Stimulated activated CD8-positive, alpha-beta memory T cell treated with anti-CD3 and anti-CD28 coated beads, Interleukin-12 subunit alpha, Interleukin-12 subunit beta, amount 100 ng/mL, for 1 hour (primary cell): ENCODE measurements around the gene SIN3A.
A peak's percentile ranks its signal among the peaks of the same experiment; 100 is the strongest.
"Not testable (repeated sequence)": the region's sequence is repeated elsewhere in the genome, so short reads cannot be mapped to it uniquely, and the experiment has no call there.

Source experiments
- DNase-seq: peaks from one replicate; pipeline ENCODE4 v3.0.0-alpha.2; 2020; ENCODE audit warnings: low read depth

SIN3A gene

DNA sequence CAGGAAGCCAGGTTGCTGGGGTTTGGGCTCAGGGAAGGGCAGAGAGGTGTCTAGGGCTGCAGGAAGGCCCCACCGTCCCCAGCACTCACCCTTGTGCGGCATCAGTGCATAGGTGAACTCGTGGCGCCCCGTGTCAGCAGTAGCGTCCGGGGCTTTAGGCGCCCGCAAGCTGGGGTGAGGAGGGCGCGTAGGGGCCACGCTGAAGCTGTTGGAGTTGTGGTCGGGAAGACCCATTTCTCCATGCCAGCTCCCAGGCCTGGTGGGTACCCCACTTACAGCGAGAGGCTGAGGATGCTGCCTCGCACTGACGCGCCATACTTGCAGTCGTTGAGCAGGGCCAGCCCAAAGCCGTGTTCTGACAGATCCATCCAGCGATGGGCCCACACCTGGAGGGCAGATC, 95.0 kb downstream of the SIN3A start:
- no peak for DNase-seq

DNA sequence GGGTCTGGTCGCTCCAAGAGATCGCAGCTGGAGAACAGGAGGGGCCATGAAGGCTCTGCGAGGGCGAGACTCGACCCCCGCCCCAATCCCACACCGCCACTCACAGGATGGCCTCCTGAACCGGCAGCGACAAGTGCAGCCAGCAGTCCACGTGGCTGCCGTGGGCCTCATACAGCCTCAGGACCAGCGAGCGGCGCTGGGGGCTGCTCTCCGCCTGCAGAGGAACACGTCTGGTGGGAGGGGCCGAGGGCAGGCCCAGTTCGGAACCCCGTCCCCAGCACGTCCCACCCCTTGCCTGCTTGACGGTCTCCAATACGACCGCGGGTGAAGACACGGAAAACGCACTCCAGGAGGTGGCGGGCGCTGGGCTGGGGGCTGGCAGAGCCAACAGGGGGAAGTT, 95.5 kb downstream of the SIN3A start:
- no peak for DNase-seq

DNA sequence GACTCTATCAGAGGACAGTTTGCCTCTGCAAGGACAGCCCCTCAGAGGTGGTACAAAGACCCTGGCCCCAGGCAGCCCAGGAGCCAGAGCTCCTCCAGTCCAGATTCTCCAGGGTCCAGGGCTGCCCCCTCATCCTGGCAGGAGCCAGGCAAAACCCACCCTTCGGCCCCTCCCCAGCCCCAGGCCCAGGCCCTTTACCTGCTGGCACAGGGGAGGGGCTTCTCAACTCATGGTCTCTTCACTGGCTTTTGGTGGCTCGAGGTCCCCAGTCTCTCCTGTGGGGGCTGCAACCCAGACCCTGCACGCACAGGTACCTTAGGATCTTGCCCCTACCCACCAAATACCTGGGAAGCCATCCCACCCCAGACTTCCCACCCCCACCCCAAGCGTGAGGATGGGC, 96.1 kb downstream of the SIN3A start:
- DNase-seq: no peak

DNA sequence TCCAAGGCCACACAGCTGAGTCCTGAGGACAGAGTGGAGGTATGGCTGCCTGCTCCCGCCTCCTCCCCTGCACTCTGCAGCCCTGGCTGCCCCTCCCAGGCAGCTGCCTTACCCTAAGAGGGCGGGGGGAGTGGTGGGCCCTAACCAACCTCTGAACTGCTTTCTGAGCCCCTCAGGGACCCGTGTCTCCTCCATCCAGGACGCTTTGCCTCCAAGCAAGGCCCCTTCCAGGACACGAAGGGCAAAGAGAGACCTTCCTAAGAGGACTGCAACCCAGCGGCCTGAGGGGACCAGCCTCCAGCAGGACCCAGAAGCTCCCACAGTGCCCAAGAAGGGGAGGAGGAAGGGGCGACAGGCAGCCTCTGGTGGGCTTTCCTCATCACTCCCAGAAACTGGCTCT, 97.0 kb downstream of the SIN3A start:
- DNase-seq: no peak

DNA sequence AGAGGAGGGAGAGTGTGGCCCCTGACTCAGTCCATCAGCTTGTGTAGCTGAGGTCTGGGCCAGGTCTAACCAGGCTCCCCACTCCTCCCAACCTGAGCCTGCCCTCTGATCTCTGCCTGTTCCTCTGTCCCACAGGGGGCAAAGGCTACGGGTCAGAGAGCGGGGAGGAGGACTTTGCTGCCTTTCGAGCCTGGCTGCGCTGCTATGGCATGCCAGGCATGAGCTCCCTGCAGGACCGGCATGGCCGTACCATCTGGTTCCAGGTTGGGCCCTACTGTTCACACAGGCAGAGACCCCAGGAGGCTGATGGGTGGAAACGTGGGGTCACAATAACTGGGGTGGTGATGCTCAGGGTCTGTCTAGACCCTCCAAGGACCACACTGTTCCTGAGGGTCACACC, 97.9 kb downstream of the SIN3A start:
- DNase-seq: no peak

DNA sequence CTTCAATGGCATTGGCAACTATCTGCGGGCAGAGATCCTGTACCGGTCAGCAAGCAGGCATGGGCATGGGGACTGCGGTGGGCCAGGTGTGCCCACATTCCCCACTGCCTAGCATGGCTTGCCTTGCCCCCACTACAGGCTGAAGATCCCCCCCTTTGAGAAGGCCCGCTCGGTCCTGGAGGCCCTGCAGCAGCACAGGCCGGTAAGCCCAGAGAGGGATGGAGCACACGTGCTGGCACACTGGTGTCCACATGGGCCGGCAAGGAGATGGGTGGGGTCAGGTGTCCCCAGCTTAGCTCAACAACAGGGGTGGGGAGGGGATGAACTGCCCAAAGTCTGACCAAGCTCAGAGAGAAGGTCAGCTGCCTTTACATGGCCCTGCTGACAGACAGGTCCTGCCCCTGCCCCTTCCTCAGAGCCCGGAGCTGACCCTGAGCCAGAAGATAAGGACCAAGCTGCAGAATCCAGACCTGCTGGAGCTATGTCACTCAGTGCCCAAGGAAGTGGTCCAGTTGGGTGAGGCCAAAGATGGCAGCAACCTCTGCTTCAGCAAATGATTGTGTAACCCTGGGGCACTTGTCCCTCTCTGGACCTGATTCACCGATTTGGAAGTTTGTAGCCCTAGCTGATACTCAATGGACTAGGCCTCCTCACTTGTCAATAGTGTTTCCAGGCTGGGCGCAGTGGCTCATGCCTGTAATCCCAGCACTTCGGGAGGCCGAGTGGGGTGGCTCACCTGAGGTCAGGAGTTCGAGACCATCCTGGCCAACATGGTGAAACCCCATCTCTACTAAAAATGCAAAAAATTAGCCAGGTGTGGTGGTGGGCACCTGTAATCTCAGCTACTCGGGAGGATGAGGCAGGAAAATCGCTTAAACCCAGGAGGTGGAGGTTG, 99.1 kb downstream of the SIN3A start:
- no peak for DNase-seq

DNA sequence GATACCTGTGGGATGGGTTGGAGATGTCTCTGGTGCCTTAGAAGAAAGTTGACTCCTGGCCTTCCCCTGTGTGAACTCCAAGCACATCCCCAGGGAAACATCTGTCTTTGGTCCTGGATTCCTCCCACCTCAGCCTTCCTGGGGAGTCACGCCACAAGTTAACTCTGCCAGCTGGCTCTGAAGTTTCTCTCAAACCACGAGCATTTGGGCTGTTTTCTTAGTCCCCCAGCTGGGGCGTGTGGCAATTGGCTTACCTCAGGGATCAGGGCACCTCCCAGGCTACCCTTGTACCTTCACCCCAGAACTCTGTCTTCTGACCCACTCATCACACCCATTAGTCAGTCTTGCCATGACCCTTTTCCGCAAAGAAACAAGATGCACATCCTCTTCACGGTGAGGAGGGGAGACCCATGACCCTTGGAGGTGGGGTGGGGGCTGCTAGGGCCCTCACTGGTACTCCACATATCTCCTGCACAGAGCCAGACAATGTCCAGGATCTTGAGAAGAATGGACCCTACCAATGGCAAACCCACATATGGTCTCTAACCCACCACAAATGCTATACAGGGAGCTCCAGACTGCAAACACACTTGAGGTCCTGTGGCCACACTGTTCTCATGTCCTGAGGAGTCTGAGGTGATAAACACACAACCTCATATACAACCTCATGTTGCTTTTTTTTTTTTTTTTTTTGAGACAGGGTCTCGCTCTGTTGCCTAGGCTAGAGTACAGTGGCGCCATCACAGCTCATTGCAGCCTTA, 100.7 kb downstream of the SIN3A start:
- no peak for DNase-seq

DNA sequence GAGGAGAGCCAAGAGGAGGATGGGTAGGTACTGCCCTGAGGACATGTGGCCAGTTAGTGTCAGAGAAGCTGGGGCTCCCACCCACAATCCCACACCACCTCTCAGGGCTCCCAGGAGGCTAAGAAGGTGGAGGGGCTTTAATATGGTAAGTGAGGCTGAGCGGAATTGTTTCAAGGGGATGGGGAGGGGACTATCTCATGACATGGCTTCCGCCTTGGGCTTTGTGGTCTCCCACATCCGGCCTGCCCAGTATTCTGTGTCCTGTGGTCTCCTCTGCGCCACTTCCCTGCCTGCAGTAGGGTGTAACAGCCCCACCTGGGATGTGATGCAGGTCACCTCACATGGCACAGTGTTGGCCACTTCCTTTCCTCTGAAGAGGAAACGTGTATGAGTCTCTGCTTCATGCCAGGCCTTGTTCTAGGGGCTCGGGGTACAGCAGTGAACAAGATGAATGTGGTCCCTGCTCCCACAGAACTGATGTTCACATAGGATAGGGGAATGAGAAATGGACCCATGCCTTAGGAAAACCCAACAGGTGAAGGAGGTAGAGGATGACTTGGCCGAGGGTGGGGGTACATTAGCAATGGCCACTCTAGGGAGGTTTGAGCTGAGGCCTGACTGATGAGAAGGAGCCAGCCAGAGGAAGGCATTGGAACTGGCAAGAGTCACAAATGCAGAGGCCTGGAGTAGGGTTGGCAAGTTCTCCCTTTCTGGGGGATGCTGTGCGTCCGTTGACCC, 101.5 kb downstream of the SIN3A start:
- peak; percentile 49 for DNase-seq

DNA sequence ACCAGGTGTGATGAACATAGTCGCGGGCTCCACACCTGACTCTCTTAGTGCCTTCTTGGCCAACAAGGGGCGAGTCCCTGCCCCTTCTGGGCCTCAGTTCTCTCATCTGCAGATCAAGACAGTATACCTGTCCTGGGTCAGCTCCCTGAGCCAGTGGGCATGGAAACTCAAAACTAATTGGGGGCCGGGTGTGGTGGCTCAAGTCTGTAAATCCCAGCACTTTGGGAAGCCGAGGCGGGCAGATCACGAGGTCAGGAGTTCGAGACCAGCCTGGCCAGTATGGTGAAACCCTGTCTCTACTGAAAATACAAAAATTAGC, 102.2 kb downstream of the SIN3A start:
- not testable (repeated sequence) for DNase-seq

DNA sequence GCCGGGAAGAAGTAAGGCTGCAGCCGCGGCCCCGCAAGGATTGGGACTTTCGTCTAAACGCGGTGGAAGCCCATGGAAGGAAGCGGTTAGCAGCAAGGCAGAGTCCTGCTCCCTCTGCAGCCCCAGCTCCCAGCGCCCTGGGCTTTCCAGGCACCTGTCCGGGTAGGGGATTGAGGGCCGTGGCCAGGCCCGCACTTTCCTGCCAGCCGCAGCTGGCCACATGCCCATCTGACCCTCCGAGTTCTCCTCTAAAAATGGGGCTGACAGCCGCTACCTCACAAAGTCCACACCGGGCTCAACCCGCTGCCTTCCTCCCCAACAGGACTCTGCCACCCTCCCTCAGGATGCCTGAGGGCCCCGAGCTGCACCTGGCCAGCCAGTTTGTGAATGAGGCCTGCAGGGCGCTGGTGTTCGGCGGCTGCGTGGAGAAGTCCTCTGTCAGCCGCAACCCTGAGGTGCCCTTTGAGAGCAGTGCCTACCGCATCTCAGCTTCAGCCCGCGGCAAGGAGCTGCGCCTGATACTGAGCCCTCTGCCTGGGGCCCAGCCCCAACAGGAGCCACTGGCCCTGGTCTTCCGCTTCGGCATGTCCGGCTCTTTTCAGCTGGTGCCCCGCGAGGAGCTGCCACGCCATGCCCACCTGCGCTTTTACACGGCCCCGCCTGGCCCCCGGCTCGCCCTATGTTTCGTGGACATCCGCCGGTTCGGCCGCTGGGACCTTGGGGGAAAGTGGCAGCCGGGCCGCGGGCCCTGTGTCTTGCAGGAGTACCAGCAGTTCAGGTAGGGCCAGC, 102.7 kb downstream of the SIN3A start:
- no peak for DNase-seq

DNA sequence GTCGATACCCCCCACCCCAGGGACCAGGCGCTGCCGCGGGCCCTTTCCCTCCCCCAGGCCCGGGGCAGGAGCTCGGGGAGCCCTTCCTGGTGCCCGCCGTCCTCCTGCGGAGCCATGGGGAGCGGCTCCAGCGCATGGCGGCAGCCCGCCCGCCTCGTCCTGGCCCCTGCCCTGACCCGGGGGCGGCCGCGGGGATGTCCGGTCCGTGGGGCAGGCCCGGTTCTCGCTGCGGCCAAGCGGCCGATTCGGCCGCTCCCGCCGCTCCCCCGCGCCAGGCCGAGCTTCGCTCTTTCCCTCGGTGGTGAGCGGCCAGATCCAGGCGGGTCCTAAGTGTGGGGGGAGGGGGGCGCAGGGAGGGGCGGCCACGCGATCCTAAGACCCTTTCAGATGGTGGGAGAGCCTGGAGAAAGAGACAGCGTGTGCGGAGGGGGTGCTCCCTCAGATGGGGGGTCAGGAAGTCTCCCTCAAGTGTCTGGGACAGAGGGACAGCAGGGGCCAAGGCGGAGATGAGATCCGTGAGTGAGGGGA, 103.4 kb downstream of the SIN3A start:
- DNase-seq: no peak

DNA sequence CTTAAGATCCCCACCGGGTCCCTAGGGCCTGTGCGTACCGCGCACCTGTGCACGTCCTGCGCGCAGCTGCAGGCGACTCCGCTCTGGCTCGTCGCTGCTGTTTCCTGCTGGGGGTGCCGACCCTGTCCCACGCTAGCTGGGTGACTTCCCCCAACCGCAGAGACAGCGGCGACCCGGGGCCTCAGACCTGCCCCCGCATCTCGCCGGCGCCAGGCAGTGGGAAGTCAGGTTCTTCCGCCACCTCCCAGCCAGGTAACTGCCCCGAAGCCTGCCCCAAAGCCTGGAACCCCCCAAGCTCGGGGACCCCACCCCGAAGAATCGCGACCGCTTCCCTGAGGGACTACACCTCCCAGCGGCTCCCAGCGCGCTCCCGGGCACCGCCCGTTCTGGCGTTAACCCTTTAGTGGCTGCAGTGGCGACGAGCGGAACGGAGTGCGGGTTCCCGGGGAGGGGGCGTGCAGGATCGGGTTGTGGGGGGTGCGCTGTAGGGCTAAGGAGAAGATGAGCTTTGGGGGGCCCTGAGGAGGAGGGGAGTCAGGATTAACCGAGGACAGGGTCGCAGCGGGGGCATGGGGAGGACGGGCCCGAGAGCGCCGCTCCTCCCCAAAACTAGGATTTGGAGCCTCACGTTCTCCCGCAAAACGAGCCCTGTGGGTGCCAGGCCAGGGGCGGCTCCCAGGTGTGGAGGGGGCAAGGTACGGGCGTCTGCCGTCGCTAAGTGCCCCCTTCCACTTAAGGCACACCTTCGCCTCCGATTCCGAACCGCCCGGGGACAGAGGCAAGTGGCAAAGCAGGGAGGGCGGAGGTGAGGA, 104.1 kb downstream of the SIN3A start:
- DNase-seq: no peak

DNA sequence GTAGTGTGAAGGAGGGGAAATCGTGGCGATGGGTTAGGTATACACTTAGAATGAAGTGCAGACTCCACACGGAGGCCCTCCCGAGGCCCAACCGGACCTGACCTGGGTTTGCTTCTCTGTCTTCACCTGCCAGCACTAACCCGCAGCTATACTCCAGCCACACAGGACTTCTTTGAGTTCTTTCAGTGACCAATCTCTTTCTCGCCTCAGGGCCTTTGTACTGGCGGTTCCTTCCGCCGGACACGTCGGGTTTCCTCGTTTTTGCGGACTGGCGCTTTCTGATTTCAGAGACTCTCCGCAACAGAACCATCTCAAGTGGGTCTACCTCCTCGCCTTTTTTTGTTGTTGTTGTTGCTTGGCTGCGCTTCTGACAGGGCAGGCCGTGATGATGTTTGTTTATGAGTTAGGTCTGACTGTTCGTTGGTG, 104.7 kb downstream of the SIN3A start, which contains the start of gene NEIL1:
TSS of gene NEIL1 (plus strand) at position 244 of the 426 bp plus-strand sequence. CDS start 1,867 bp downstream, outside the sequence.
- no peak for DNase-seq

DNA sequence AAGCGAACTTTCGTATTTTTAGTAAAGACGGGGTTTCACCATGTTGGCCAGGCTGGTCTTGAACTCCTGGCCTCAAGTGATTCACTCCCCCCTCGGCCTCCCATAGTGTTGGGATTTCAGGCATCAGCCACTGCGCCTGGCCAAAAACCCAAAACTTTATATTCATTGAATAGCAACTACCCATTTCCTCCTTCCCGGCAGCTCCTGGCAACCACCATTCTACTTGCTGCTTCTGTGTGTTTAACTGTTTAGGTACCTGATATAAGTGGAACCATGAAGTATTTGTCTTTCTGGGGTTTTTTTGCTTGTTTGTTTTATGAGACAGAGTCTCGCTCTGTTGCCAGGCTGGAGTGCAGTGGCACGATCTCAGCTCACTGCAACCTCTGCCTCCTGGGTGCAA, 107.5 kb downstream of the SIN3A start:
- DNase-seq: not testable (repeated sequence)

DNA sequence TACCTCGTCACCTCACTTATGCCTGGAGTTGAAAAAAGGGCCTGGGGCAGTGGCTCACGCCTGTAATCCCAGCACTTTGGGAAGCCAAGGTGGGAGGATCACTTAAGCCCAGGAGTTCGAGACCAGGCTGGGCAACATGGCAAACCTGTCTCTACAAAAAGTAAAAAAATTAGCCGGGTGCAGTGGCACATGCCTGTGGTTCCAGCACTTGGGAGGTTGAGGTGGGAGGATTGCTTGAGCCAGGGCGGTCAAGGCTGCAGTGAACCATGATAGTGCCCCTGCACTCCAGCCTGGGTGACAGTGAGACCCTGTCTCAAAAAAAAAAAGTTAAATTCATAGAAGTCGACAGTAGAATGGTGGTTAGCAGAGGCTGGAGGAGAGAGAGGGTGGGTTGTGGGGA, 109.3 kb downstream of the SIN3A start:
- no peak for DNase-seq

DNA sequence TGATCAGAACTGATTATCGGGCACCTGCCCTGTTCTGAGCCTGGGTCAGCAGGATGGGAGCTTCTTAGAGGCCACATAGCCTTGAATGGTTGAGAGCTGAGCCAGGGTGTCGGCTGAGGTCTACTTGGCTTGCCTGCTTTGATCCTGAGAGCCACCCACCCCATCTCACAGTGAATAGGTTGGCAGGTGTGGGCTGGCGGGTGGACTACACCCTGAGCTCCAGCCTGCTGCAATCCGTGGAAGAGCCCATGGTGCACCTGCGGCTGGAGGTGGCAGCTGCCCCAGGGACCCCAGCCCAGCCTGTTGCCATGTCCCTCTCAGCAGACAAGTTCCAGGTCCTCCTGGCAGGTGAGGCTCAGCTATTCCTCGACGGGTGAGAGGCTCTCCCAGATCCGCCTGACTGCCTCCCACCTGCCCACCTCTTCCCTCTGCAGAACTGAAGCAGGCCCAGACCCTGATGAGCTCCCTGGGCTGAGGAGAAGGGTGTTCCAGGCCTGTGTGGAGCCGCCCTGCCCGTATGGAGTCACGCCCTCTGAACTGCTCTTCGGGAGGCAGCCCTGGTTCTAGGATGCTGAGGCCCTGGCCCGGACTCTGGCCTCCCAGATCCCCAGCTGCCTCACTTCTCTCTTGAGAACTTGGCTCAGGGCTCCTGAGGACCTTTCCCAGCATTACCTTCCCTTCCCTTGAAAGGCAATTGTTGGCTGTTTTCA, 111.8 kb downstream of the SIN3A start:
- no peak for DNase-seq

DNA sequence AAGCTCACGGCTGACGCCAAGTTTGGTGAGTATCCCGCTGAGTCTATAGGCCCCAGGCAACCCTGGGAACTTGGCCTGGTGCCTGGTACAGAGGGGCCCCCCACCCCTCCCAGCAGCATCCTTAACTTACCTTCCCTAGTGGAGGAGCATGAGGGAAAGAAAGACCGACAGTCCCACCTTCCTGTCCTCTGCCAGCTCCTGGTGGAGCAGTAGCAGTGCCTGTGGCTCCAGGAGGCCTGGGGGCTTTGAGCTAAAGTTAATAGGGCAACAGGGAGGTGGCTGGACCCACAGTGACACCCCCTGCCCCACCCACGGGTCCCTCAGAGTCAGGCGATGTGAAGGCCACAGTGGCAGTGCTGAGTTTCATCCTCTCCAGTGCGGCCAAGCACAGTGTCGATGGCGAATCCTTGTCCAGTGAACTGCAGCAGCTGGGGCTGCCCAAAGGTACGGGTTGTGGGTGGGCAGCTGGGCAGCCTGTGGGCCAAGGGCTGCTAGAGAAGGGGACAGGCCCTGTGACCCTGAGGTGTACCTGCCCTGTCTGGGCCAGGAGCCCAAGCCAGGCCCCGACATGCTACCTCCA, 112.7 kb downstream of the SIN3A start:
- DNase-seq: no peak

DNA sequence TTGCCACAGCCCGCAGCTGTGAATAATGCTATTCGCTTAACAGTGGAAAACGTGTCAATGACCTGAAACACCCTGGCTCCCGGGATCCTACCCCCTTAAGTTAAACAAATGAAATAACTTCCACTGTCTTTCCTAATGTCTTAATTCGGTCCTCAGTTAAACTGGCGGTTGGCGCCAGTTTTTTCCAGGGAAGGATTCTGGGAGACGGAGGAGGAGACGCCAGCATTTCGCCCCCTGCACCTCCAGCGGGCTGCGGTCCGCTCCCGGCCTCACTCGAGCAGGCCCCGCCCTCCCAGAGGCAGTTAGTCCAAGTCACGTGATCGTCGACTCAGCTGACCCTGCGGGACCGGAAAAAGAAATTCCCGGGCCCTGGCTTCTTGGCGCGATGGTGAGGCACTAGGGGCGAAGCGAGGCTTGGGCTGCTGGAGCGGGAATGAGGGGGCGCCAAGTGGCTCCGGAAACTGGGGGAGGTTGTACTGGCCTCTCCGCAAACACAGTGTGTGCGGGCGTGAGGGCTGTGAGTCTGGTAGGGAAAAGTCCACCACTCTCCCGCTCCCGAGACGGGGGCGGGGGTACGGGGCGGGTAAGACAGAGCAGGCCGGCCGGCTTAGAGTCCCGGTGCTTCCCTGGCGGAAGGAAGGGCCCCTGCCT, 115.7 kb downstream of the SIN3A start, which contains the start of gene COMMD4:
TSS of gene COMMD4 (plus strand) at position 359 of the 651 bp plus-strand sequence. CDS start at position 386, 27 bp downstream.
- DNase-seq: peak; percentile 42

DNA sequence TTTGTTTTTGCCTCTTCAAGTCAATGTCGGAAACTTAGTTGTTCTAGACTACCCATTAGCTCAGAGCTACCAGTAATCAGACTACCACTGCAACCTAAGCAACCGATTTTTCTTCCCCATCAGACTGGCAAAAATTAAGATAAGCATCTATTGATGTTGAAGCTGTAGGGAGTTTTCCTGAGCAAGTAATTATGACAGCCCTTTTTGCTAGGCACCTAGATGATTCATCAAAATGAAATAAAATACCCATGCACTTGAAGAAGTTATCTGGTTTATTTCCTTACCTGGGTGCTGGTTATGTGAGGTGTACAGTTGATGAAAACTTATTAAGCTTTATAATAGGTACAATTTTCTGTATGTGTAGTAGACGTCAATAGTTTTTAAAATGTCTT, 116.2 kb downstream of the SIN3A start:
- DNase-seq: no peak
